C4-2B (cell line): ENCODE results near the gene JAG2.
"Not testable (repeated sequence)": the region's sequence is repeated elsewhere in the genome, so short reads cannot be mapped to it uniquely, and the experiment has no call there.

Experiments used
- H3K27ac ChIP-seq: fragments of 450-650 bp; 2 replicates; pipeline ENCODE4 v1.5.1; 2017
- ZFX ChIP-seq: fragments of 450-650 bp; IDR thresholded peaks from 2 replicates; pipeline ENCODE4 v1.6.1; 2017
- TF ChIP-seq, protein P1 (sequence below): fragments of 450-650 bp; conservative IDR thresholded peaks from 2 replicates; pipeline ENCODE4 v1.5.1; 2017; ENCODE audit warnings: mild to moderate bottlenecking

JAG2 gene

GRCh38 chr14:105117257-105117646 lies 51.3 kb downstream of the JAG2 start:
- no peak overlapping the region for H3K27ac ChIP-seq
- no peak for TF ChIP-seq ZFX
- TF ChIP-seq, protein P1, sequence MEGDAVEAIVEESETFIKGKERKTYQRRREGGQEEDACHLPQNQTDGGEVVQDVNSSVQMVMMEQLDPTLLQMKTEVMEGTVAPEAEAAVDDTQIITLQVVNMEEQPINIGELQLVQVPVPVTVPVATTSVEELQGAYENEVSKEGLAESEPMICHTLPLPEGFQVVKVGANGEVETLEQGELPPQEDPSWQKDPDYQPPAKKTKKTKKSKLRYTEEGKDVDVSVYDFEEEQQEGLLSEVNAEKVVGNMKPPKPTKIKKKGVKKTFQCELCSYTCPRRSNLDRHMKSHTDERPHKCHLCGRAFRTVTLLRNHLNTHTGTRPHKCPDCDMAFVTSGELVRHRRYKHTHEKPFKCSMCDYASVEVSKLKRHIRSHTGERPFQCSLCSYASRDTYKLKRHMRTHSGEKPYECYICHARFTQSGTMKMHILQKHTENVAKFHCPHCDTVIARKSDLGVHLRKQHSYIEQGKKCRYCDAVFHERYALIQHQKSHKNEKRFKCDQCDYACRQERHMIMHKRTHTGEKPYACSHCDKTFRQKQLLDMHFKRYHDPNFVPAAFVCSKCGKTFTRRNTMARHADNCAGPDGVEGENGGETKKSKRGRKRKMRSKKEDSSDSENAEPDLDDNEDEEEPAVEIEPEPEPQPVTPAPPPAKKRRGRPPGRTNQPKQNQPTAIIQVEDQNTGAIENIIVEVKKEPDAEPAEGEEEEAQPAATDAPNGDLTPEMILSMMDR: no peak

GRCh38 chr14:105116451-105117256 lies 51.9 kb downstream of the JAG2 start:
- H3K27ac ChIP-seq: no peak overlapping the region
- no peak for TF ChIP-seq ZFX
- TF ChIP-seq, protein P1: no peak

DNA sequence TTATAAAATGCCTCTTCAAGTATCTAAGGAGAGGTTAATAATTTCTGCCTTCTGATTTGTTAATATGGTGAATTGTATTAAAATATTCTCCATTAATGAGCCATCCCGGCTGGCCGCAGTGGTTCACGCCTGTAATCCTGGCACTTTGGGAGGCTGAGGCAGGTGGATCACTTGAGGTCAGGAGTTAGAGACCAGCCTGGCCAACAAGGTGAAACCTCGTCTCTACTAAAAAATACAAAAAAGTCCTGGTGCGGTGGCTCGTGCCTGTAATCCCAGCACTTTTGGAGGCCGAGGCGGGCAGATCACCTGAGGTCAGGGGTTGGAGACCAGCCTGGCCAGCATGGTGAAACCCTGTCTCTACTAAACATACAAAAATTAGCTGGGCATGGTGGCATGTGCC lies 59.3 kb downstream of the JAG2 start:
- H3K27ac ChIP-seq: not testable (repeated sequence)

- H3K27ac ChIP-seq: no peak overlapping the region
- TF ChIP-seq, protein P1: no peak
- TF ChIP-seq ZFX: no peak
Measured at GRCh38 chr14:105108516-105108864, 60.1 kb downstream of the JAG2 start.

GRCh38 chr14:105107781-105108515 lies 60.6 kb downstream of the JAG2 start:
- TF ChIP-seq ZFX: no peak
- TF ChIP-seq, protein P1: no peak; the same call in 1 of the 2 replicates
- H3K27ac ChIP-seq: no peak overlapping the region

DNA sequence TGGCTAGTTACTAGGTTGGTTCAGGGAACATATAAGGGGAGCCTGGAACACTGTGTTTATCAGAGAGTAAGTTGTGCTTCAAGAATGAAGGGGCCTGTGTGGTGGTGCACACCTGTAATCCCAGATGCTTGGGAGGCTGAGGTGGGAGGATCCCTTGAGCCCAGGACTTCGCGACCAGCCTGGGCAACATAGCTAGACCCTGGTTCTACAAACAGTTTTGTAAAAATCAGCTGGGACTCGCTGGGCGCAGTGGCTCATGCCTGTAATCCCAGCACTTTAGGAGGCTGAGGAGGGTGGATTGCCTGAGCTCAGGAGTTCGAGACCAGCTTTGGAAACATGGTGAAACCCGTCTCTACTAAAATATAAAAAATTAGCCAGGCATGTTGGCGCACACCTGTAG lies 61.2 kb downstream of the JAG2 start:
- no peak for TF ChIP-seq ZFX
- TF ChIP-seq, protein P1: no peak
- no peak overlapping the region for H3K27ac ChIP-seq

DNA sequence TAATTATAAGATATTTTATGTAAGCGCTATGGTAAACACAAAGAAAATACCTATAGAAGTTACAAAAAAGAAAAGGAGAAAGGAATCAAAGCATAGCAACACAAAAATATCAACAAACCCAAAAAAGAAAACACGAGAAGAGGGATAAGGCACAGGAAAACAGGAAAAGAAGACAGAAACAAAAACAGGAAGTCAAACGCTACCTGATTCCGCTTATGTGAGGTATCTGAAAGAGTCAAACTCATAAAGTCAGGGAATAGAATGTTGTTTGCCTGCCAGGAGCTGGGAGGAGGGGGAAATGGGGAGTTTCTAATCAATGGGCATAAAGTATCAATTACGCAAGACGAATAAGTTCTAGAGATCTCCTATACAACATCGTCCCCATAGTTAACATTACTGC lies 63.4 kb downstream of the JAG2 start:
- H3K27ac ChIP-seq: no peak overlapping the region
- TF ChIP-seq ZFX: no peak
- TF ChIP-seq, protein P1: no peak
